GM23338 (cell line): ENCODE results near the gene LRRC3B.

Experiments
- ETS1 ChIP-seq: IDR thresholded peaks from 2 replicates; pipeline ENCODE4 v1.6.1; 2016; ENCODE audit warnings: antibody characterized with exemption
- EZH2 ChIP-seq: fragments of 200-600 bp; sonication (generic); IDR thresholded peaks from one replicate; pipeline ENCODE4 v1.8.0; 2017; ENCODE audit warnings: antibody characterized with exemption, mild to moderate bottlenecking, low read depth; ENCODE audit not compliant: unreplicated experiment
- EZH2phosphoT487 ChIP-seq: fragments of 200-600 bp; sonication (generic); IDR thresholded peaks from one replicate; pipeline ENCODE4 v1.8.1; 2018; ENCODE audit warnings: antibody characterized with exemption; ENCODE audit not compliant: unreplicated experiment
- JUNB ChIP-seq: IDR thresholded peaks from one replicate; pipeline ENCODE4 v1.6.1; 2016; ENCODE audit warnings: antibody characterized with exemption; ENCODE audit not compliant: unreplicated experiment
- POLR2AphosphoS5 ChIP-seq: IDR thresholded peaks from 2 replicates; pipeline ENCODE4 v1.6.1; 2016; ENCODE audit warnings: antibody characterized with exemption, low read depth
- REST ChIP-seq: IDR thresholded peaks from one replicate; pipeline ENCODE4 v1.6.1; 2018; ENCODE audit warnings: antibody characterized with exemption; ENCODE audit not compliant: unreplicated experiment
- TF ChIP-seq, protein P1 (sequence below), 2 experiments: fragments of 200-600 bp in 1 of 2; sonication (generic) in 1 of 2; conservative IDR thresholded peaks; 2 replicates each; pipeline versions ENCODE4 v1.5.1 to v1.6.1; 2016 to 2017; ENCODE audit warnings: antibody characterized with exemption in 2 of 2, low read depth in 2 of 2, mild to moderate bottlenecking in 2 of 2, moderate library complexity in 1 of 2

GRCh38 chr3:26668171-26668570, 45.6 kb downstream of the LRRC3B start:
- TF ChIP-seq, protein P1, sequence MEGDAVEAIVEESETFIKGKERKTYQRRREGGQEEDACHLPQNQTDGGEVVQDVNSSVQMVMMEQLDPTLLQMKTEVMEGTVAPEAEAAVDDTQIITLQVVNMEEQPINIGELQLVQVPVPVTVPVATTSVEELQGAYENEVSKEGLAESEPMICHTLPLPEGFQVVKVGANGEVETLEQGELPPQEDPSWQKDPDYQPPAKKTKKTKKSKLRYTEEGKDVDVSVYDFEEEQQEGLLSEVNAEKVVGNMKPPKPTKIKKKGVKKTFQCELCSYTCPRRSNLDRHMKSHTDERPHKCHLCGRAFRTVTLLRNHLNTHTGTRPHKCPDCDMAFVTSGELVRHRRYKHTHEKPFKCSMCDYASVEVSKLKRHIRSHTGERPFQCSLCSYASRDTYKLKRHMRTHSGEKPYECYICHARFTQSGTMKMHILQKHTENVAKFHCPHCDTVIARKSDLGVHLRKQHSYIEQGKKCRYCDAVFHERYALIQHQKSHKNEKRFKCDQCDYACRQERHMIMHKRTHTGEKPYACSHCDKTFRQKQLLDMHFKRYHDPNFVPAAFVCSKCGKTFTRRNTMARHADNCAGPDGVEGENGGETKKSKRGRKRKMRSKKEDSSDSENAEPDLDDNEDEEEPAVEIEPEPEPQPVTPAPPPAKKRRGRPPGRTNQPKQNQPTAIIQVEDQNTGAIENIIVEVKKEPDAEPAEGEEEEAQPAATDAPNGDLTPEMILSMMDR (conservative IDR thresholded peaks at IDR 0.05; ENCODE audit: low read depth in 2 of 2), result no peak
- no peak for TF ChIP-seq REST
- no peak for TF ChIP-seq JUNB
- TF ChIP-seq EZH2, result no peak
- TF ChIP-seq EZH2phosphoT487, result no peak
- no peak for TF ChIP-seq ETS1
- TF ChIP-seq POLR2AphosphoS5, result no peak
